NCI-H748 treated with DMSO at 0.1 percent for 48 hours (cell line): ENCODE results near the gene EZH2.

Experiments
- DNase-seq: peaks from one replicate; lab custom pipeline; 2025; lab: John Stamatoyannopoulos, UW

Gene EZH2

DNA sequence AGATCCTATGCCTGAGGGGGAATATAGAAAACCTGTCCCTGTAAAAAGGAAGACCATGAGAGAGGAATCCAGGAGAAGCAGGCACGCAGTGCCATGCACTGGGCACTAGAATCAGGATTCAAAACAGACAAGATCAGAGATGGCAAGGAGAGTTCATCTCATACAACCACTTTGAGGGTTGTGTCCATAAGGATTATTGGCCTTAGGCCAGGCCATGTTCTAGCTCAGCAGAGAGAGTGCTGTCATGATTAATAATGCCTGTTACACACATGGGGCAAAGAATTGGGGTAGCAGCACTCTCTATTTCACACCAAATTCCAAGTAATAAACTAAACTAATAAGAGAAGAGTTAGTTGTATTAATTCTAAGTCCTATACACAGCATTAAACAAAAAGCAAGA is 29.1 kb downstream of the EZH2 start:
- no peak for DNase-seq

DNA sequence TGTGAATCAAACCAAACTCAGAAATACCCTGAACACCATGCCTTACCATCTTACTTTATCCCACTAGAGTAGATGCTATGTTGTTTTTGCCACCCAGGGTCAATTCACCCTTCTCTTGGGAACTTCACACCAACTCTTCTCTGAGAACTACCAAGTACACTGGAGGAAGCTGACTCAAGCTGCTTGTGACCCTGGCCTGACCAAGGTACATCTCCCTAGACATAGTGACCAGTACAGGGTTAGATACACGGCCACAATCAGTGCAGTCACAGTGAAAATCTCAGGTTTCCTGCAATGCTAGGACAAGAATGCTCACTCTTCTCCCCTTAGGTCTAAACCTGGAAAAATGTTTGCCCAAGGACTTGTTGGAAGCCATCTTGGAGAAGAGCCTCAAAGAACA is 31.8 kb downstream of the EZH2 start:
- DNase-seq = no peak

- DNase-seq = no peak
Observed at GRCh38 chr7:148850564-148850963, 33.5 kb downstream of the EZH2 start.

DNA sequence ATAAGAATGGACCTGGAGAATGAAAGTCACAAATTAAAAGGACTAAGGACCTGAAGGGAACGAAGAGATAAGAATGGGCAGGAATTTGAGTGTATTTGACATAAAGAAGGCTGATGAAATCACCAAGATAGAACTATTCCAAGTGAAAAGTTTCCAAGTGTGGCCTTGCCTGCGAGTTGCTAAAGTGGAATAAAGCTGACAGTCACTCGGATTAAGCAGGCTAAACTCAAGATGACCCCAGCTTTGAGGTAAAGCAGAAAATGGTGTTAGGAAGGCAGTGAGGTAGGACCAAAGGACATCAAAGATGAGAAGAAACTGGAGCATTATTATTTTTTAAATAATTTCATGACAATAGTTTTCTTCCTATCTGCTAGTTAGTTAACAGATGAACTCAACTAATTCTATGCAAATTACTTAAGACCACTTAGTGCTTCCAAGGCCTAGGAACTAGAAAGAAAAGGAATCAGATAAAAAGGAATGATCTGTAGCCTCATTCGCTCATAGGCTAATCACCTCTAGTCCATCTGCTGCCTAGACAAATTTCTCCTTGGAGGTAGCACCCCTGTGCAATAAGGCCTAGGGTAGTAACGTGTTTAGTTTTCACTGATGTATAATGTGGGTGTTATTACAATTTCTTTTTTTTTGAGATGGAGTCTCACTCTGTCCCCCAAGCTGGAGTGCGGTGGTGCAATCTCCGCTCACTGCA is 34.5 kb downstream of the EZH2 start:
- DNase-seq = no peak

DNA sequence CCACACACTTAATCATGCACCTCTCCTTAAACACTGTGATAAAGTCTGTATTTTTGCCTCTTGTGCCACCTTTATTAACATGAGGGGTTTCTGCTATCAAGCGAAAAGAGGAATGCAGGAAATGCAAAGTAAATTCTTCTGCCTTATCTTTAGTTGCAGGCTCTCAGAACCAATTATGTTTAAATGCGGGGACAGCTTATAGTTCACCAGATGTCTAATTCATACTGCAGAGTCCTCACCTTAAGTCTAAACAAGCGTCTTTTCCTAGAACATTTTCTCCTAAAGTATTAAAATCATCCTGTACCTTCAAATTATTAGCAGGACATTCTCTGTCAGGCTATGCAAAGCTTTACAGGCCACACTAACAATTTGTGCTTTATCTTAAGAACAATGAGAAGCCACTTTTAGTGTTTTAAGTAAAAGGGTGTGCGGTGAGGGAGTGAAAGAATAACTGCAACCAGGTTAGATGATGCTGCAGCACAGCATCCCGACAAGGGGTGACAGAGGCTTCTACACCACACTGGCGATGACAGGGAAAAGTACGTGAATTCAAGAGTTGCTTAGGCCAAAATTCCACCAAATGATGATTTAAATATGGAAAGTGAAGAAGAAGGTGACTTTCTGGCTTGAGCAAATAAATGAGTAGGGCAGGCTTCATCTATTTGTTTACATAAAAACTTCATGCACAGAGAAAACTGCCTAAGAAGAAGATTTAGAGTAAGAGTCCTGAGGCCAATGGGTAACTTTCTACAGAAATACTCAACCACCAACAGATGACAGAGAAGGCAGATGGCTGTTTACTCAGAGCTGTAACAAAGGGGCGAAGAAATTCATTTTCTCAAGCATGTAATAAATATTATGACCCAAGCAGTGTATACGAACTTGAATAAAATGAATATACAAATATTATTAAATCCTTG is 36.0 kb downstream of the EZH2 start:
- no peak for DNase-seq

GRCh38 chr7:148838905-148839304 is 45.2 kb downstream of the EZH2 start:
- no peak for DNase-seq

DNA sequence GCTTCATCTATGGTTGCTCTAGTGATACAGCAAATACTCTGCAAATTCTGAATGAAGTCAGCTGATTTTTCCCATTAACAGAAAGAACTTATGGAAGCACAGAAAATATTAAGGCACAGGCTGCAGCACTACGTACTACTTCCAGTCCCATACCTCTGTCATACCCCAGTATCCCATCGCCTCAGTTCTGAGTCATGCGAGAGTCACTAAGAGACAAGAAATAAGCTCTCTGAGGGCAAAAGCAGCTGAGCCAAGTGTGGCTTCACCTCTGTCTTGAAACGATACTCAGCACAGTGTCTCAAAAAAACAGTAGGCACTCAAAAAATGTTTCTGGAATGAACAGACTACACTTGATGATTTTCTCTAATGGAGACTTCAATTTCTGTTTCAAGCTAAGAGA is 48.2 kb downstream of the EZH2 start:
- DNase-seq = no peak

DNA sequence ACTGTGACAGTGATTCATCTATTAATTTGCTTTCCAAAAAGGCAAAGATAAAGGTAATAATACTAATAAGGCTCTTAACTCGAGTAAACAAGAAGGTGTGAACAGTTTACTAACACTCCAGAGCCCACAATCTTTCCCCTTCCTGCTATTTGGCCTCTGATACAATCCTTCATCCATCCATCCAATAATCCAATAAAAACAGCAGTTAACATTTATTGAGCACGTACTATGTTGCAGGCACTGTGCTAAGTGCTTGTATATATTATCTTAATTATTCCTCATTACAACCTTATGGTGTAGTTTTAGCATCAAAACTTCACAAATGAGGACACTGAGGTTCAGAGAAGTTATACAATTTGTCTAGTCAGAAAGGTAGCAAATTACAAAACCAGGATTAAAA is 49.5 kb downstream of the EZH2 start:
- DNase-seq = no peak

DNA sequence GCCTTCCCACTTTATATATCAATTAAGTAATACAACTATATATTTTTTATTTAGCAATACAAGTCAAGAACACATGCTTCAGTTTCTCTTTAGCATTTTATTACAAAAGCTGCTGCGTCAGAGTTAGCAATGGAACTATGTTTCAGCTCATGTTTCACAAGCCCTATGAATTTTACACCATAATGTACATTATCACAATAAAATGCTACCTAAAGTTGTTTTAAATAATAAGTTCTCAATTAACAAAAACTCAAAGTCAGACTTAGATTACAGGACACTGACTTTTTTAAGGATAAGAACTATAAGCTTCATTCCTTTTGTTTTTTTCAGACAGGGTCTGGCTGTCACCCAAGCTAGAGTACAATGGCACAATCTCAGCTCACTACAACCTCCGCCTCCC is 52.3 kb downstream of the EZH2 start:
- no peak for DNase-seq

DNA sequence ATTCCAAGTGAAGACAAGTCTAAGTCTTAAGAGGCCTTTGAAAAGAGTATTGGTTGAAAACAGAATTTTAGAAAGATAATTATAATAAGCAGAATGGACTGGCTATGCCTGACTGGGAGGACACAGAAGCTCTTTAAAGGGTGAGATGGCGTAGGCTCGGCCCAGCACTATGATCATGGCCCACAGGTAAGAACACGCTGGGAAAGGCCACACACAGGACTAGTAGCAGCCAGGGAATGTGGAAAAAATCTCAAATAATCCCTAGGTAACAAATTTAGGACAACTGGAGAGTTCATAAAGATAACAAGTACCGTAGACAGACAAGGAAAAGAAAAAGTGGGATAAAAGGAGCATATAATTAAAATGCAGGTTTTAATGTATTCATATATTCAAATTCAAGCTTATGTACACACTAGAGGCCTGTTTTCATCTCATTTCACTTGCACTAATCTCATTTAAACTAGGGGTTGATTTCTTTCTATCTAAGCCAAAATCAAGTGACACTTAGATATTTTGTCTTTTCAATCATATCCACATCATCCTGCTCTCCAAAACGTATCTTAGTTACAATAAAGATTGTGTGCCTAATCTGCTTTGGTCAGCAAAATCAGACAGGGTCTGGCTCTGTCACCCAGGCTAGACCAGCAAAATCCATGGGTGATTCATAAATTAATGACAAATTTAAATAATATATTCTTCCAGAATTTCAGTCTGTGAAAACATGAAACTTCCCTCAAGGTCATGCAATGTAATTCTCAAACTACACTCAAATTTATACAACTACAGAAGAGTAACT is 53.0 kb downstream of the EZH2 start:
- no peak for DNase-seq

- DNase-seq = no peak
Observed at GRCh38 chr7:148828965-148829364, 55.1 kb downstream of the EZH2 start.

- DNase-seq = no peak
Observed at GRCh38 chr7:148825338-148825737, 58.8 kb downstream of the EZH2 start.

DNA sequence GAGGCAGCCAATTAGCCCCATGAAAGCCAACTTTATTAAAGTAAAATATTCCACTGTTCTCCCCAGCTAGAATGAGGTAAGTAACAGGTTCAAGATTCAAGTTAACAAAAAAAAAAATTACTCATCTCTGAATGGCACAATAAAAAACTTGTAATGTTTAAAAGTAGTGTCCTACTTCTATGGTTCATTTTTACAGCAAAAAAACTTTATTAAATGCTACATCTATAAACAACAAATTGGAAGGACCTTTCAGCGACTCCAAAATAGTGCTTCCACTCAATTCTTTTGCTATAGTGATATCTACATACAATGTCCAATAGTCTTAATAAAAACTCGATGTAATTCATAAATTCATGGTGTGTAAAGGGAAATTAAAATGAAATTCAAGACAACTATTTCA is 59.2 kb downstream of the EZH2 start:
- DNase-seq = no peak

GRCh38 chr7:148821422-148821821 is 62.7 kb downstream of the EZH2 start:
- DNase-seq = no peak

GRCh38 chr7:148819697-148820360 is 64.3 kb downstream of the EZH2 start:
- no peak for DNase-seq

DNA sequence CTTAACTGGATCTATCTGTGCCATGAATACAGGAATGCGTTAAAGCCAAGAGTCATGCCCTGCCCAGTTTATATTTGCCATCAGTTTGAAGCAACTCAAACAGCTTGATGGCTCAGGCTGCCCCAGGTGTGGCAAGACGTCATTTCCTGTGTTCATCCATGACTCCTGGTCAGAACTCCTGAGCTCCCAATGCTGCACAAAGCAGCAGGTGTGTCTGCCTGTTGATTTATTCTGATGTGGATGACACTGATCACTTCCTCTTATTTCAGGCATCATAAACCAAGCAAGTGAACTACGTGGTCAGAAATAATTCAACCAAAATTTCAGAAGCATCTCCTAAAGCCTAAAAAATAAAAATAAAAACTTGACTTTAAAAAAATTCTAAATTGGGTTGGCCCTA is 68.5 kb downstream of the EZH2 start:
- DNase-seq = no peak

- no peak for DNase-seq
Observed at GRCh38 chr7:148814922-148815559, 69.0 kb downstream of the EZH2 start.

DNA sequence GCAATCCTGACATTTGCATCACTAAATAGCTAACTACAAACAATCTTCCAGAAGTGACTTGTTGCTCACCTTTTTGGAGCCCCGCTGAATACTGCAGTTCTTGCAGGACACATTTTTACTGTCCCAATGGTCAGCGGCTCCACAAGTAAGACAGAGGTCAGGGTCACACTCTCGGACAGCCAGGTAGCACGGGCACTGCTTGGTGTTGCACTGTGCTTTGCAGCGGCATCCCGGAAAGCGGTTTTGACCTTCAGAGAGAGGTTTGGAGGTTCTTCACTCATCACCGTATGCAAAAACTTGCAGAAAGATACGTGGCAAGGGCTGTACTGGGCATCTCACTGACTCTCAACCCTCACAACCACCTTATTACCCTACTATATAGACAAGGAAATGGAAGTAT is 70.2 kb downstream of the EZH2 start:
- DNase-seq = no peak

- DNase-seq = no peak
Observed at GRCh38 chr7:148811892-148812291, 72.2 kb downstream of the EZH2 start.

- DNase-seq = no peak
Observed at GRCh38 chr7:148809856-148810255, 74.2 kb downstream of the EZH2 start.

GRCh38 chr7:148807436-148807835 is 76.7 kb downstream of the EZH2 start:
- DNase-seq = no peak

DNA sequence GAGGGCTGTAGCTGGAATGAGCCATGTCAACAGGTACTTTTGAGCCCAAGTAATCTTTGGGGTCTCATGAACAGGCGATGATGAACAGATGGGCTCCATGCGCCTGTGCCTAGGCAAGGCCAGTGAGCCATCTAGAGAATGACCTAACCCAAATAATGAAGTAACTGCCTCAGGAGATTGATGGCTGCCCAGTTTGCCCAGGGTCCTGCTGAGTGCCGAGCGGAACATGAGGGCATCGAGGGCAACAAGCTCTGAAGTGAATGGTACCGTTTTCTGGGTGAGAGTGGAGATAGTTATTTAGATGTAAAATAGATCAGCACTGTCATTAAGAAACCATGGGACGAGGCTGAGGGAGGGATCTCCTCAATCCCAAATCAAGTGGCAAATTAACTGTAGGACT is 77.9 kb downstream of the EZH2 start:
- no peak for DNase-seq
